Mammary epithelial cell (primary cell): Measurements from ENCODE around the gene RHOB.

ENCODE experiments used
- EZH2 ChIP-seq: IDR thresholded peaks from 2 replicates; pipeline ENCODE4 v1.6.1; 2012; ENCODE audit warnings: low read length, inconsistent platforms, borderline replicate concordance
- TF ChIP-seq, protein P1 (sequence below), 2 donors: IDR thresholded peaks in 1 of 2; conservative IDR thresholded peaks in 1 of 2; 2 replicates each; pipeline ENCODE4 v1.5.1; 2011 to 2012; ENCODE audit warnings: inconsistent platforms in 2 of 2, low read length in 2 of 2, mild to moderate bottlenecking in 2 of 2, control low read depth in 1 of 2, low read depth in 1 of 2; ENCODE audit not compliant: insufficient read depth in 1 of 2; ENCODE audit errors: extremely low read depth in 1 of 2

DNA sequence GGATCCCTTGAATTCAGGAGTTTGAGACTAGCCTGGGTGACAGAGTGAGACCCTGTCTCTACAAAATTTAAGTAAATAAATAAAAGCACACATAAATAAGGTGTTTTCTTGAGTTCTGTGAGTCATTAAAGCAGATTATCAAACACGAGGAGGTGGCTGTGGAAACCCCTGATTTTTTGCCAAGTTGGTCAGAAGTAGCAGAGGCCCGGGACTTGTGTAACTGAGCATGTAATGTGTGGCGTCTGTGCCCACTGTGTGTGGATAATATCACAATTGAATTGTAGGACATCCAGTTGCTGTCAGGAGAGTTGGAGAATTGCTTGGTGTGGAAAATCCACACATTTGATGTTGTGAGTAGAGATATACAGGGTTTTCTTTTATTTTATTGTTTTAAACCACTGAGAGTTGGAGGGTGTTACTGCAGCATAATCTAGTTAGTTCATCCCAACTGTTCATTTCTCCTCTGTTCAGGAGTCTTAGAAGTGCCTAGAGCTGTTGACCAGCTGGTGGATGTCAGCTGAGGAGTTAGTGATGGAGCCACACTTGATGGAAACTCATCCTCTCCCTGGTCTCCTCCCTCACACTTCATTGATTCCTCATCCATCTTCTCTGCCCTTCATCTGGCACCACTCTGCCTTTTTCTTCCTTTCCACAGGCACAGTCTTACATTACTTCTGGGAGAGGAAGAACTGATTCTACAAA lies 45.9 kb upstream of the RHOB start:
- TF ChIP-seq, protein P1, sequence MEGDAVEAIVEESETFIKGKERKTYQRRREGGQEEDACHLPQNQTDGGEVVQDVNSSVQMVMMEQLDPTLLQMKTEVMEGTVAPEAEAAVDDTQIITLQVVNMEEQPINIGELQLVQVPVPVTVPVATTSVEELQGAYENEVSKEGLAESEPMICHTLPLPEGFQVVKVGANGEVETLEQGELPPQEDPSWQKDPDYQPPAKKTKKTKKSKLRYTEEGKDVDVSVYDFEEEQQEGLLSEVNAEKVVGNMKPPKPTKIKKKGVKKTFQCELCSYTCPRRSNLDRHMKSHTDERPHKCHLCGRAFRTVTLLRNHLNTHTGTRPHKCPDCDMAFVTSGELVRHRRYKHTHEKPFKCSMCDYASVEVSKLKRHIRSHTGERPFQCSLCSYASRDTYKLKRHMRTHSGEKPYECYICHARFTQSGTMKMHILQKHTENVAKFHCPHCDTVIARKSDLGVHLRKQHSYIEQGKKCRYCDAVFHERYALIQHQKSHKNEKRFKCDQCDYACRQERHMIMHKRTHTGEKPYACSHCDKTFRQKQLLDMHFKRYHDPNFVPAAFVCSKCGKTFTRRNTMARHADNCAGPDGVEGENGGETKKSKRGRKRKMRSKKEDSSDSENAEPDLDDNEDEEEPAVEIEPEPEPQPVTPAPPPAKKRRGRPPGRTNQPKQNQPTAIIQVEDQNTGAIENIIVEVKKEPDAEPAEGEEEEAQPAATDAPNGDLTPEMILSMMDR (conservative IDR thresholded peaks at IDR 0.05 in 1 of 2, IDR thresholded peaks at IDR 0.05 in 1 of 2; ENCODE audit: extremely low read depth in 1 of 2, insufficient read depth in 1 of 2, low read depth in 1 of 2, low read length in 2 of 2), result no peak
- no peak for TF ChIP-seq EZH2
